HK-2 (cell line): Measurements from ENCODE around the gene ZMYND15.

Experiments
- DNase-seq: peaks from one replicate; pipeline ENCODE4 v3.0.0-alpha.2; 2018; ENCODE audit not compliant: unreplicated experiment

ZMYND15 gene

DNA sequence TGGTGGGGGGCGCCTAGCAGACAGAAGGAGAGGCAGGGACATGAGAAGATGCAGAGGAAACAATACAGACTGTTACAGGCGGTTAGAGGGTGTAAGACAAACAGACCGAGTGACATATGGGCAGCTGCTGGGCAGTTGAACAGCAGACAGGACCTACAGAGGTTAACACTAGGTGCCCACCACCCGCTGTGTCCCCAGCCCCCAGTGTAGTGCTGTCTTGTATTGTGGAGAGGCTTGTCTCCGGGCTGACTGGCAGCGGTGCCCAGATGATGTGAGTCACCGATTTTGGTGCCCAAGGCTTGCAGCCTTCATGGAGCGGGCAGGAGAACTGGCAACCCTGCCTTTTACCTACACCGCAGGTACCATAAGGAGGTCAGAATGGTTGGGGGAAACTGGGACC, 2.5 kb downstream of the ZMYND15 start:
- DNase-seq, result no peak

GRCh38 chr17:4742629-4743028, 3.0 kb downstream of the ZMYND15 start:
- DNase-seq, result no peak

- no peak for DNase-seq
These were observed 3.6 kb downstream of the ZMYND15 start for GRCh38 chr17:4743216-4743615.

DNA sequence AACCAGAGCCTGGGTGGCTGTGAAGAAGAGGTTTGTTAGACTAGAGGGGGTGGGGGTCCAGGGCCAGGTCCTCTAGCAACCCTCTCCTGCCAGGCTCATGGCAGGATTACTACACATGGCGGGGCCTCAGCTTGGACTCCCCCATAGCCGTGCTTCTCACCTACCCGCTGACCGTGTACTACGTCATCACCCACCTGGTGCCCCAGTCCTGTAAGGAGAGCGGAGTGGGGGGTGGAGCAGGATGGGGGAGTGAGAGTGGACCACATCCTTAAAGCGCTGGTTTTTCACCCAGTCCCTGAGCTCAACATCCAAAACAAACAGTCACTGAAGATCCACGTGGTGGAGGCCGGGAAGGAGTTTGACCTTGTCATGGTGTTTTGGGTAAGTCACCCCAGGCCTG, 4.3 kb downstream of the ZMYND15 start:
- no peak for DNase-seq

GRCh38 chr17:4744999-4745969, 5.7 kb downstream of the ZMYND15 start:
- no peak for DNase-seq

GRCh38 chr17:4747847-4748246, 8.2 kb downstream of the ZMYND15 start:
- DNase-seq, result no peak

DNA sequence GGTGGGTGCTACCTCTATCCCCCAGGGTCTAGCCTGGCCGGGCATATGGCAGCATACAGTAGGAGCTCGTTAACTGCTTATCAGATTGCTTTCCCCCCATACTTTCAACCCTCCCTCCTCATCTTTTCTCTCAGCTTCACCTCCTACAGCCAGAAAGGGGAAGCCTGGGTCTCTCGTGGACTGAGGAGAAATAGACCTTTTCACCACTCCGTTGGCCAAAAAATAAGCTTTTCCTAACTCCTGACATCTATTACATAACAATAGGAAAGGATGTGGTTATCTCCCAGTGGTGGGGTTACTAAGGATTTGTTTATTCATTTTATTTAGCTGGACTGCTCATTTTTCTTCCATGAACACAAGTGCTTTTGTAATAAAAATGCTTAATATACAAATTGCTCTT, 9.1 kb downstream of the ZMYND15 start:
- DNase-seq, result no peak

DNA sequence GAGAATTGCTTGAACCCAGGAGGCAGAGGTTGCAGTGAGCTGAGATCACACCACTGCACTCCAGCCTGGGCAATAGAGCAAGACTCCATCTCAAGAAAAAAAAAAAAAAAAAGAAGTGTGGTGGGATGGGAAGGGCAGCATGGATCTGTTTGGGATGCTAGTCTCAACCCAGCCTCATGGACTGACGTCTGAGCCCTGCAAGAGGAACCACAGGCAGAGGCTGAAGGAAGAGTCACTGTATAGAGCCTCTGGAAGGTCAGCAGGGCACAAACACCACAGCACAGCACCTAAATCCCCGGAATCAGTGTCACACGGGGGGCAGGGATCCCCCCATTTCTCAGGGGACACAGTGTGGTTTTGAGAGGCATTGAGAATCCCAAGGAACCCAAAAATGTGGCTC, 11.0 kb downstream of the ZMYND15 start:
- no peak for DNase-seq

- DNase-seq, result no peak
These were observed 12.3 kb downstream of the ZMYND15 start for GRCh38 chr17:4751932-4752331.

- DNase-seq, result no peak
These were observed 13.8 kb downstream of the ZMYND15 start for GRCh38 chr17:4753392-4753791.

GRCh38 chr17:4759776-4760236, 20.2 kb downstream of the ZMYND15 start:
- no peak for DNase-seq

- DNase-seq, result no peak
These were observed 25.0 kb downstream of the ZMYND15 start for GRCh38 chr17:4764595-4764994.

GRCh38 chr17:4766201-4766600, 26.6 kb downstream of the ZMYND15 start:
- no peak for DNase-seq

DNA sequence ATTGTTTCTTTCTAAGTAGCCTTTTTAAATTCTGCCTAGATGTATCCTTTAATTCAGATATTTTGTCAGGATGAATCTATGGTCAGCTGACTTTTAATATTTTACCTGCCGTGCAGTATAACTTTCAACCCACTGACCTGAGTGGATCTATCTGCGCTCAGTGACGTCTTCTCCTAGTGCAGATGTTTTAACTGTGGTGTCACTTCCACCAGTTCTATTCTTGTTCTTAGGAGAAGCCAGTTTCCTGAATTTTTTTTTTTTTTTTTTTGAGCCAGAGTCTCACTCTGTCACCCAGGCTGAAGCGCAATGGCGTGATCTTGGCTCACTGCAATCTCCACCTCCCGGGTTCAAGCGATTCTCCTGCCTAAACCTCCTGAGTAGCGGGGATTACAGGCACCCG, 27.1 kb downstream of the ZMYND15 start:
- DNase-seq, result no peak

- DNase-seq, result no peak
These were observed 28.7 kb downstream of the ZMYND15 start for GRCh38 chr17:4768298-4768697.

GRCh38 chr17:4769628-4770027, 30.0 kb downstream of the ZMYND15 start:
- no peak for DNase-seq

DNA sequence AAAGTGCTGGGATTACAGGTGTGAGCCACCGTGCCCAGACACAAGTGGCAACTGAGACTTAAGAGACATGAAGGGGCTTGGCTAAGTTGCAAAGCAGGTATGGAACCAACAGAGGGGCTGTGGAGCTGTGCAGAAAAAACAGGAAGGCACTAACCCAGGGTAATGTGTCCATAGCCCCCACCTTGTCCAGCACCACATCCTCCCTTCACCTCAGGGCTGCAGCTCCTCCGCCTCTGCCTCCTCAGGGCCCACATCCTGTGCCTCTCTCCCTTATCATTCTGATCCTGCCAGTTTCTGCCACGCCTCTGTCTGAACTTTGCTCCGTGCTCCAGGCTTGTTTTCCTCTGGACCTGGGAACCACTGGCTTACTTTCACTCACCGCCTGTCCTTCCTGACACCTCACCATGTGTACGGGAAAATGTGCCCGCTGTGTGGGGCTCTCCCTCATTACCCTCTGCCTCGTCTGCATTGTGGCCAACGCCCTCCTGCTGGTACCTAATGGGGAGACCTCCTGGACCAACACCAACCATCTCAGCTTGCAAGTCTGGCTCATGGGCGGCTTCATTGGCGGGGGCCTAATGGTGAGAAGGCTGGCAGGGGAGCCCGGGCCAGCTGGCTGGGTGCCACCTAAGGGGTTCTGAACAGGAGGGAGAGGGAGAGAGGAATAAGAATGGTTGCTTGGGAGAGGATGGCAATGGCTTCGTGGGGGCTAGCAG, 32.0 kb downstream of the ZMYND15 start, which contains the start of gene TM4SF5:
TM4SF5 (plus strand) TSS at position 368 of the 716 bp plus-strand sequence; CDS start at position 405, 37 bp downstream.
- no peak for DNase-seq

DNA sequence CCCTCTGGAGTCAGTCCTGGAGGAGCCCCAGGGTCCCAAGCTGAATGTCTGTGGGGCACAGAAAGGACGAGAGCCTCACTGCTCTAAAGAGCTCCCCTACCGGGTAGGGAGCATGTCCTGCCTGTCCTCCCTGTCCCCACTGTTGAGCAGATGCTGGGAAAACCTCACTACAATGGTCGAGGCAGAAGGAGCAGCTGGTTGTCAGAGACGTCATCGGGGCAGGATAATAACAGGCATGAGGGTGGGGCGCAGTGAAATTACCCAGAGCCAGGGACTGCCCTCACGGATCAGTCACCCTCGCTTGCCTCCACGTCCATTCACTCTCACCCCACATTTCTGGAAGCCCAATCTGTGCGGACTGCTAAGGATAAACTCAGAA, 32.6 kb downstream of the ZMYND15 start:
- no peak for DNase-seq

GRCh38 chr17:4777969-4778760, 38.5 kb downstream of the ZMYND15 start:
- DNase-seq, result no peak

GRCh38 chr17:4780325-4780955, 40.8 kb downstream of the ZMYND15 start:
- DNase-seq, result no peak

- no peak for DNase-seq
These were observed 43.0 kb downstream of the ZMYND15 start for GRCh38 chr17:4782652-4783051.
